ENCODE data around the gene SLC25A21.

The SLC25A21 gene

GRCh38 chr14:36857136-36857535 is 315.3 kb downstream of the SLC25A21 start:
- TF ChIP-seq POLR2A (IDR thresholded peaks at IDR 0.05; ENCODE audit: low read length) (no peak), GATA1 (IDR thresholded peaks at IDR 0.05; ENCODE audit: low read depth, low read length) (no peak)
- DNase-seq = no peak

DNA sequence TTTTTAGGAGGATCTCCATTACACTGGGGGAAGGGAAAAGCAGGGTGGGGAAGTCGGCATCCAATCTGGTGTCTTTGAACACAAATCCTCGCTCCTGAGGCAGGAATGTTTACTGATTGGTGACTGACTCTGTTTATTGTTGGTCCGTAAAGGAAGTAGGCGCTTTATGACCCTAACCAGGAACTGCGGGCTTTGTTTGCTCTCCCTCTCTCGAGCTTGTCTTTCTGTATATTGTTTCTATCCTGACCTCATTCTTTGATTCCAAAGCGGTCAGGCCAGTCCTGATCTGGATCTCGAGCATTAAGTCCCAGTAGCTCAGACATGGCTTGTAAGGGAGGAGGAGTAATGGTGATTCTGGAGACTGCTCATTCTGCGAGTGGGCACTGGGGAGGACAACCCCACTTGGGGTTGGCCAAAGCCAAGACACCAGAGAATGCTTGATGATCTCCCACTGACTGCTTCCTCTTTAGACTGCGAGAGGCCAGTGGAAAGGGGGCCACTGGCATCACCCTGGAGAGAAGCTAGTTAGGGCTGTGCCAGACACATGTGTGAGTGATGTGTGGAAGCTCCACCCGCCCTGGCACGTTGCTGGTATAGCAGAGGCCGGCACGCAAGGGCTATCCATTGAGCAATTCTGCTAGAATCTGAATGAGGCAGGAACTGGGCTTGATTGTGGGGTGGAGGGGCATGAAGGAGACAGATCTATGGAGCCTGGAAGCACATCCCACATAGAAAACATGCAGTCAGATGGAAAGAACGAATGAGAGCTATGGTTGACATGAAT is 316.1 kb downstream of the SLC25A21 start:
- DNase-seq = no peak
- TF ChIP-seq POLR2A (IDR thresholded peaks at IDR 0.05; ENCODE audit: low read length) (no peak), GATA1 (IDR thresholded peaks at IDR 0.05; ENCODE audit: low read depth, low read length) (no peak)

DNA sequence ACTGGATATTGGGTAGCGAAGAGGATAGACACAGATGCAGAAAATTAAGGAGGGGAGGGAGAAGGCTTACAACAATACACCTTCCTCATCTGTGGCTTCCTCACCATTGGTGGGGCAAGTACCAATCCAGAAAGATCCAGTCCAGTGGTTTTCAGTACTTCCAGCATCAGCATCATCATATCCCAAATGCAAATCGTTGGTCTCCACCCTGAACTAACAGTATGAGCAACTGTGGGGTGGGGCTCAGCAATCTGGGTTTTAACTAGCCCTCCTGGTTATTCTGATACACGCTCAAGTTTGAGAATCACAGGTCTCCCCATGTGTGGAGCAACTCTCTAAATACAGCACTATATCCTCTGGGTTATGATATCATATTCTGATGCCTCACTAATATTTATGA is 317.0 kb downstream of the SLC25A21 start:
- TF ChIP-seq POLR2A (IDR thresholded peaks at IDR 0.05; ENCODE audit: low read length) = no peak
- TF ChIP-seq GATA1 (IDR thresholded peaks at IDR 0.05; ENCODE audit: low read depth, low read length) = no peak
- DNase-seq = no peak

- TF ChIP-seq GATA1 (IDR thresholded peaks at IDR 0.05; ENCODE audit: low read depth, low read length) = no peak
- no peak for TF ChIP-seq POLR2A (IDR thresholded peaks at IDR 0.05; ENCODE audit: low read length)
- DNase-seq = no peak
Measured at GRCh38 chr14:36852981-36853691, 319.3 kb downstream of the SLC25A21 start.

- TF ChIP-seq POLR2A (IDR thresholded peaks at IDR 0.05; ENCODE audit: low read length) (no peak), GATA1 (IDR thresholded peaks at IDR 0.05; ENCODE audit: low read depth, low read length) (no peak)
- DNase-seq = no peak
Measured at GRCh38 chr14:36848213-36848612, 324.2 kb downstream of the SLC25A21 start.

DNA sequence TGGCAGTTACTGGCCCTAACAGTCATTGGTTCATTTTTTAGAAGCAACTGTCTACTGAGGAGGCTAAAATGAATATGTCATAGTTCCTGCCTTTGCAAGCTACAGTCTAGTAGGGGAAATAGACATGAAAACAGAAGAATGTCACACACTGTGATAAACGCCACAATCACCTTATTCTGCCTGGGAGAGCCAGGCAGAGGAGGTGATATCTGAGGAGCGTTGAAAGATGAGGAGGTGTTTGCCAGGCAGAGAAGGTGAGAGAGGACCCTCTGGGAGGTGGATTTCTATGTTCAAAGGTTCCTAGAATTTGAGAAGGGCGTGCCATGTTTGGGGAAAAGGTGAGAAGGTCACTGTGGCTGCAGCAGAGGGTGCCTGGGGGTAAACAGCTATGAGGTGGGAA is 325.0 kb downstream of the SLC25A21 start:
- TF ChIP-seq GATA1 (IDR thresholded peaks at IDR 0.05; ENCODE audit: low read depth, low read length) (no peak), POLR2A (IDR thresholded peaks at IDR 0.05; ENCODE audit: low read length) (no peak)
- DNase-seq = no peak

- no peak for DNase-seq
Measured at GRCh38 chr14:36845356-36846012, 326.9 kb downstream of the SLC25A21 start.

DNA sequence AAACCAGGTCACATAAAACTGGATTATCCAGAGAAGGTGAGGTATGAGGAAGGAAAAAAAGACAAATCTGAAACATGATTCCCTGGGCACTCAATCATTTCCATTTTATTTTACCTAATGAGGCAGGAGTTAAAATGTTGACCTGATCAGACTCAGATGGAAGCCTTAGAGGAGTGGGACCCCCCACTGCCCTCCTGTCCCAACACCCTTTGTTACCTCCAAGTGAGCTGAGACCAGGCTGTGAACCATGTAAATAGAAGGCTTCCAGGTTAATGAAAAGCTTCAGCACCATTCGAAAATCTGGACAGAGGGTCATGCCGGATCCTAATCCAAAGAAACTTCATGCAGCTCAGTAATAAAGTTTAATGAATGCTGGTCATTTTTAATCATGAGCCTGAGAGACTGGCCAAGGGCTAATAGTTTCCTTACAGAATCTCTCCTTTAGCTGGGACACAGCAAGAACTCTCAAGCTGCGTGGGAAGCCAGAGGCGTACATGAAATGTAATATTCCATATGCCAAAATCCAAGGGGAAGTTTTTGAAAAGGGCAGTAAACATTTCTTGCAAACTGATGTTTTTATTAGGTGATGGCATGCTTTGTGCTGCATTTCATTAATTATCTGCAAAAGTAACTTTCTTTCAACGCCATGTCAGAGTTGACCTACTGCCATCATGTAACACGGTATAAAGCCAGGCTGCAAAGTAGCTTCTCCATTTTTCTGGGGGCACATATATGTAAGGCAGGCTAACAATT is 327.8 kb downstream of the SLC25A21 start:
- TF ChIP-seq POLR2A (IDR thresholded peaks at IDR 0.05; ENCODE audit: low read length) = no peak
- no peak for TF ChIP-seq GATA1 (IDR thresholded peaks at IDR 0.05; ENCODE audit: low read depth, low read length)
- DNase-seq = no peak

More at GRCh38 chr14:36845356-36846012, 326.9 kb downstream of the SLC25A21 start:
- no peak for TF ChIP-seq POLR2A (IDR thresholded peaks at IDR 0.05; ENCODE audit: low read length)
- TF ChIP-seq GATA1 (IDR thresholded peaks at IDR 0.05; ENCODE audit: low read depth, low read length) = no peak

- DNase-seq = no peak
- TF ChIP-seq POLR2A (IDR thresholded peaks at IDR 0.05; ENCODE audit: low read length) = no peak
- TF ChIP-seq GATA1 (IDR thresholded peaks at IDR 0.05; ENCODE audit: low read depth, low read length) = no peak
Measured at GRCh38 chr14:36843410-36843809, 329.0 kb downstream of the SLC25A21 start.

- TF ChIP-seq POLR2A (IDR thresholded peaks at IDR 0.05; ENCODE audit: low read length) (no peak), GATA1 (IDR thresholded peaks at IDR 0.05; ENCODE audit: low read depth, low read length) (no peak)
Measured at GRCh38 chr14:36835128-36835527, 337.3 kb downstream of the SLC25A21 start.

GRCh38 chr14:36834293-36834692 is 338.1 kb downstream of the SLC25A21 start:
- DNase-seq = no peak
- TF ChIP-seq GATA1 (IDR thresholded peaks at IDR 0.05; ENCODE audit: low read depth, low read length) (no peak), POLR2A (IDR thresholded peaks at IDR 0.05; ENCODE audit: low read length) (no peak)

More at GRCh38 chr14:36835128-36835527, 337.3 kb downstream of the SLC25A21 start:
- DNase-seq = no peak

DNA sequence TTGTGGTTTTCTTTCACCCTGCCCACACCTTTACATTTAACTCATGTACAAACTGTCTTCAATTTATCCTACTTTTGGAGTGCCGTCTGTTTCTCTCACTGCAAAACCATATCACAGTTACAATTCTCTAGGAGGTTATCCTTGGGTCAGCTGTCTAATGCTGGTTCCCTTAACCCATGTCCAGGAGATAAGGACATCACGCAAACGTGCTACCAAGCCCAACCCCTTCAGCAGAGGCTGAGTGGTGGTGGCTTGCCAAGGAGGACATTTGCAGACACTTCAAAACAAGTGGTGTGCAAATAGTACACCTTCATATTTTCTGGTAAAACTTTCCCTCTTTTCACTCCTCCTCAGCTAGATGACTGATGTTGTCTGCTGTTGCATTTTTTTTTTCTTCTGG is 342.9 kb downstream of the SLC25A21 start:
- peak in 1 of 2 experiments; percentile 4 for DNase-seq
- no peak for TF ChIP-seq GATA1 (IDR thresholded peaks at IDR 0.05; ENCODE audit: low read depth, low read length)
- no peak for TF ChIP-seq POLR2A (IDR thresholded peaks at IDR 0.05; ENCODE audit: low read length)

DNA sequence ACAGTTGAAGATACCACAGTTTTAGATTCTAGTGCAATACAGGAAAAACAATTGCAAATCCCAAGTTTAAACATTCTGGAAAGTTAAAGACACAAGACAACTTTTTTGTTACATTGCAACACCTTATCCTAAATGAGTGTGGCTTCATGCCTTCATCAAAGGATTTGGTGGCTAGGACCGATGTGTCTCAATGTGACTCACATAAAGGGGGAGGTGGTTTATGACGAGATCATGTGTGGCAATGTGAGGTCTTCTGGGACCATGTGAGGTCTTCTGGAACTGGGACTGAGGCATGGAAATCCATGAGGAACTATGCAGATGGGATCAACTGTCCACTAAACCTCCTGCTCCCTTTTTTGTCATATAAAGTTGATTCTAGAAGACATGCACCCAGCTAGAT is 344.5 kb downstream of the SLC25A21 start:
- TF ChIP-seq POLR2A (IDR thresholded peaks at IDR 0.05; ENCODE audit: low read length) = no peak
- no peak for DNase-seq

- no peak for DNase-seq
- TF ChIP-seq POLR2A (IDR thresholded peaks at IDR 0.05; ENCODE audit: low read length) = no peak
- no peak for TF ChIP-seq GATA1 (IDR thresholded peaks at IDR 0.05; ENCODE audit: low read depth, low read length)
Measured at GRCh38 chr14:36826614-36827013, 345.8 kb downstream of the SLC25A21 start.
